HG03039 (cell line): ENCODE data around the gene AGBL4.

Experiments used
- ATAC-seq: cut with Tn5 transposase; IDR thresholded peaks from one replicate; pipeline ENCODE4 v1.9.1; 2021; ENCODE audit warnings: mild to moderate bottlenecking, moderate library complexity; ENCODE audit not compliant: unreplicated experiment

AGBL4 gene

GRCh38 chr1:49199564-49199963, 824.2 kb downstream of the AGBL4 start:
- ATAC-seq: no peak

- no peak for ATAC-seq
Observed at GRCh38 chr1:49197081-49197480, 826.7 kb downstream of the AGBL4 start.

GRCh38 chr1:49190138-49190537, 833.6 kb downstream of the AGBL4 start:
- no peak for ATAC-seq

- ATAC-seq: no peak
Observed at GRCh38 chr1:49187056-49187455, 836.7 kb downstream of the AGBL4 start.

- no peak for ATAC-seq
Observed at GRCh38 chr1:49185450-49185980, 838.2 kb downstream of the AGBL4 start.

- no peak for ATAC-seq
Observed at GRCh38 chr1:49183489-49183888, 840.3 kb downstream of the AGBL4 start.

GRCh38 chr1:49181033-49181432, 842.7 kb downstream of the AGBL4 start:
- ATAC-seq: no peak

GRCh38 chr1:49171941-49172593, 851.7 kb downstream of the AGBL4 start:
- ATAC-seq: no peak

GRCh38 chr1:49166031-49166430, 857.7 kb downstream of the AGBL4 start:
- no peak for ATAC-seq

- no peak for ATAC-seq
Observed at GRCh38 chr1:49163031-49163430, 860.7 kb downstream of the AGBL4 start.

- no peak for ATAC-seq
Observed at GRCh38 chr1:49160677-49161076, 863.1 kb downstream of the AGBL4 start.

GRCh38 chr1:49136738-49137251, 887.0 kb downstream of the AGBL4 start:
- no peak for ATAC-seq

- ATAC-seq: no peak
Observed at GRCh38 chr1:49125746-49126145, 898.0 kb downstream of the AGBL4 start.

- no peak for ATAC-seq
Observed at GRCh38 chr1:49111931-49112330, 911.8 kb downstream of the AGBL4 start.

- no peak for ATAC-seq
Observed at GRCh38 chr1:49106445-49106844, 917.3 kb downstream of the AGBL4 start.

GRCh38 chr1:49104575-49104974, 919.2 kb downstream of the AGBL4 start:
- no peak for ATAC-seq

- no peak for ATAC-seq
Observed at GRCh38 chr1:49102752-49103151, 921.0 kb downstream of the AGBL4 start.

GRCh38 chr1:49098866-49099265, 924.9 kb downstream of the AGBL4 start:
- ATAC-seq: no peak

GRCh38 chr1:49086327-49086726, 937.4 kb downstream of the AGBL4 start:
- ATAC-seq: no peak

- no peak for ATAC-seq
Observed at GRCh38 chr1:49085079-49085478, 938.7 kb downstream of the AGBL4 start.

- no peak for ATAC-seq
Observed at GRCh38 chr1:49060766-49061165, 963.0 kb downstream of the AGBL4 start.

- ATAC-seq: no peak
Observed at GRCh38 chr1:49059087-49059486, 964.7 kb downstream of the AGBL4 start.

GRCh38 chr1:49052102-49052501, 971.7 kb downstream of the AGBL4 start:
- ATAC-seq: no peak
